Activated CD4-positive, CD25-positive, alpha-beta regulatory T cell treated with anti-CD3 and anti-CD28 coated beads, Interleukin-2, amount 50 U/mL, for 16 hours (primary cell): ENCODE data around the gene SEC22C.

Experiments
- DNase-seq: peaks from one replicate; pipeline ENCODE4 v3.0.0-alpha.2; 2020; ENCODE audit warnings: low read depth, low spot score

Gene SEC22C

GRCh38 chr3:42535981-42536784 is 45.6 kb downstream of the SEC22C start:
- DNase-seq: no peak

GRCh38 chr3:42533161-42533897 is 48.4 kb downstream of the SEC22C start:
- no peak for DNase-seq

- no peak for DNase-seq
These were observed 49.5 kb downstream of the SEC22C start for GRCh38 chr3:42532229-42532628.

GRCh38 chr3:42531470-42531869 is 50.3 kb downstream of the SEC22C start:
- no peak for DNase-seq

GRCh38 chr3:42530073-42530472 is 51.7 kb downstream of the SEC22C start:
- no peak for DNase-seq

GRCh38 chr3:42529468-42529867 is 52.3 kb downstream of the SEC22C start:
- DNase-seq: no peak

- DNase-seq: no peak
These were observed 54.3 kb downstream of the SEC22C start for GRCh38 chr3:42527368-42527917.

GRCh38 chr3:42526616-42527367 is 55.0 kb downstream of the SEC22C start:
- no peak for DNase-seq

GRCh38 chr3:42525736-42526345 is 55.9 kb downstream of the SEC22C start:
- DNase-seq: no peak

- no peak for DNase-seq
These were observed 56.6 kb downstream of the SEC22C start for GRCh38 chr3:42525212-42525611.

- DNase-seq: no peak
These were observed 57.0 kb downstream of the SEC22C start for GRCh38 chr3:42524751-42525150.

GRCh38 chr3:42520906-42521305 is 60.9 kb downstream of the SEC22C start:
- DNase-seq: no peak

- DNase-seq: no peak
These were observed 61.4 kb downstream of the SEC22C start for GRCh38 chr3:42520336-42520735.

- no peak for DNase-seq
These were observed 62.2 kb downstream of the SEC22C start for GRCh38 chr3:42519568-42519962.

GRCh38 chr3:42518800-42519567 is 62.8 kb downstream of the SEC22C start:
- no peak for DNase-seq

- DNase-seq: no peak
These were observed 64.7 kb downstream of the SEC22C start for GRCh38 chr3:42517117-42517516.

GRCh38 chr3:42516443-42516842 is 65.3 kb downstream of the SEC22C start:
- no peak for DNase-seq

GRCh38 chr3:42515976-42516375 is 65.8 kb downstream of the SEC22C start:
- DNase-seq: no peak

GRCh38 chr3:42515391-42515916 is 66.3 kb downstream of the SEC22C start:
- no peak for DNase-seq

- no peak for DNase-seq
These were observed 66.9 kb downstream of the SEC22C start for GRCh38 chr3:42514876-42515275.

- DNase-seq: no peak
These were observed 68.2 kb downstream of the SEC22C start for GRCh38 chr3:42513521-42513920.
